IMR-90 (cell line): ENCODE measurements around the gene GLE1. TPM values are rescaled to one million over a fixed set of nuclear protein-coding genes. Genes with fewer than 3 reads are reported as not detected.

ENCODE experiments used
- ATAC-seq: fragments of 200-7000 bp; cut with Tn5 transposase; 2 replicates; pipeline ENCODE4 v1.9.1; 2020; ENCODE audit warnings: low read depth, mild to moderate bottlenecking, moderate library complexity
- BruUV-seq: library from RNA; stranded (reverse); fragments of 400-500 nt; replicated peaks from 2 replicates; lab custom pipeline; 2021; lab: Mats Ljungman, UMichigan
- CTCF ChIA-PET: fragments of 300-600 bp; formaldehyde crosslinking; extraction: SDS; loops from one replicate; lab custom pipeline; 2021; ENCODE audit warnings: antibody characterized with exemption; lab: Yijun Ruan, JAX
- POLR2A ChIA-PET: fragments of 300-600 bp; sonication (Branson Sonifier 250); formaldehyde crosslinking; loops from one replicate; lab custom pipeline; 2022; ENCODE audit warnings: antibody characterized with exemption; ENCODE audit not compliant: unreplicated experiment; lab: Charles Lee
- DNase-seq: peaks from one replicate; pipeline ENCODE4 v3.0.0; 2013
- H2AFZ ChIP-seq: replicated peaks from 2 replicates; pipeline ENCODE3; 2013; ENCODE audit warnings: low read length, mild to moderate bottlenecking; ENCODE audit not compliant: poor library complexity
- H2AK5ac ChIP-seq: 2 replicates; pipeline ENCODE4 v1.6.1; 2013; ENCODE audit warnings: low read depth, low read length, inconsistent platforms
- H2AK9ac ChIP-seq: replicated peaks from 2 replicates; pipeline ENCODE3; 2013; ENCODE audit warnings: mild to moderate bottlenecking, low read depth, low read length, moderate library complexity; ENCODE audit not compliant: poor library complexity
- H2BK120ac ChIP-seq: 2 replicates; pipeline ENCODE4 v1.6.1; 2013; ENCODE audit warnings: low read depth, low read length, inconsistent platforms
- H2BK15ac ChIP-seq: 3 replicates; pipeline ENCODE4 v1.6.1; 2013; ENCODE audit warnings: low read depth, low read length, inconsistent platforms
- H2BK20ac ChIP-seq: 2 replicates; pipeline ENCODE4 v1.6.1; 2013; ENCODE audit warnings: low read depth, mild to moderate bottlenecking, inconsistent platforms, low read length, moderate library complexity
- H2BK5ac ChIP-seq: 2 replicates; pipeline ENCODE4 v1.6.1; 2013; ENCODE audit warnings: mild to moderate bottlenecking, low read depth, low read length, inconsistent platforms; ENCODE audit not compliant: poor library complexity, severe bottlenecking
- H3K14ac ChIP-seq: replicated peaks from 2 replicates; pipeline ENCODE4 v1.6.1; 2013; ENCODE audit warnings: low read depth, low read length, inconsistent platforms
- H3K18ac ChIP-seq: 2 replicates; pipeline ENCODE4 v1.6.1; 2013; ENCODE audit warnings: low read depth, low read length, control low read depth
- H3K23ac ChIP-seq: 2 replicates; pipeline ENCODE4 v1.6.1; 2013; ENCODE audit warnings: low read depth, low read length, inconsistent platforms
- H3K27ac ChIP-seq: 2 replicates; pipeline ENCODE4 v1.5.1; 2013; ENCODE audit warnings: mild to moderate bottlenecking, control low read depth, low read length; ENCODE audit not compliant: insufficient read depth
- H3K27me3 ChIP-seq: 2 replicates; pipeline ENCODE4 v1.6.1; 2013; ENCODE audit warnings: low read length; ENCODE audit not compliant: control insufficient read depth, insufficient read depth
- H3K36me3 ChIP-seq: 2 replicates; pipeline ENCODE4 v1.6.1; 2013; ENCODE audit warnings: low read length, mixed read lengths; ENCODE audit not compliant: control insufficient read depth, insufficient read depth
- H3K4ac ChIP-seq: 2 replicates; pipeline ENCODE4 v1.6.1; 2013; ENCODE audit warnings: low read depth, low read length, inconsistent platforms
- H3K4me1 ChIP-seq: 2 replicates; pipeline ENCODE4 v1.6.1; 2013; ENCODE audit warnings: low read length, mixed read lengths; ENCODE audit not compliant: control insufficient read depth, insufficient read depth
- H3K4me2 ChIP-seq: 2 replicates; pipeline ENCODE4 v1.6.1; 2013; ENCODE audit warnings: low read depth, mild to moderate bottlenecking, control low read depth, low read length, moderate library complexity
- H3K4me3 ChIP-seq: 2 replicates; pipeline ENCODE4 v1.5.1; 2013; ENCODE audit warnings: low read depth, mild to moderate bottlenecking, control low read depth, low read length, moderate library complexity; ENCODE audit not compliant: insufficient read depth
- H3K56ac ChIP-seq: 2 replicates; pipeline ENCODE4 v1.6.1; 2013; ENCODE audit warnings: low read length, inconsistent platforms; ENCODE audit not compliant: insufficient read depth; ENCODE audit errors: extremely low read depth
- H3K79me1 ChIP-seq, 2 experiments: 2 replicates each; pipeline ENCODE4 v1.6.1; 2013; ENCODE audit warnings: low read length in 2 of 2, inconsistent platforms in 1 of 2, low read depth in 1 of 2
- H3K9ac ChIP-seq: 2 replicates; pipeline ENCODE4 v1.6.1; 2013; ENCODE audit warnings: low read depth, low read length, control low read depth
- H3K9me1 ChIP-seq: 2 replicates; pipeline ENCODE4 v1.6.1; 2013; ENCODE audit warnings: low read length, inconsistent platforms; ENCODE audit not compliant: insufficient read depth
- H3K9me3 ChIP-seq: 2 replicates; pipeline ENCODE4 v1.6.1; 2013; ENCODE audit warnings: low read length; ENCODE audit not compliant: control insufficient read depth, insufficient read depth
- H4K20me1 ChIP-seq: 2 replicates; pipeline ENCODE4 v1.6.1; 2013; ENCODE audit warnings: low read length, inconsistent platforms; ENCODE audit not compliant: insufficient read depth
- H4K5ac ChIP-seq: 2 replicates; pipeline ENCODE4 v1.6.1; 2013; ENCODE audit warnings: mild to moderate bottlenecking, low read depth, low read length, control low read depth
- H4K8ac ChIP-seq, 2 experiments: 2 replicates each; pipeline ENCODE4 v1.6.1; 2013; ENCODE audit warnings: low read depth in 2 of 2, low read length in 2 of 2, control low read depth in 1 of 2, inconsistent platforms in 1 of 2
- H4K91ac ChIP-seq: 2 replicates; pipeline ENCODE4 v1.6.1; 2013; ENCODE audit warnings: low read depth, low read length, inconsistent platforms; ENCODE audit not compliant: insufficient read depth
- BHLHE40 ChIP-seq: fragments of 150-350 bp; IDR thresholded peaks from 2 replicates; pipeline ENCODE4 v1.6.1; 2016; ENCODE audit warnings: mild to moderate bottlenecking, low read depth, low read length
- CEBPB ChIP-seq: IDR thresholded peaks from 2 replicates; pipeline ENCODE4 v1.6.1; 2012; ENCODE audit warnings: low read depth, low read length, improper control_type of control experiment
- CTCF ChIP-seq: conservative IDR thresholded peaks from 2 replicates; pipeline ENCODE4 v1.5.1; 2012; ENCODE audit warnings: mild to moderate bottlenecking, low read depth, low read length, improper control_type of control experiment
- ELK1 ChIP-seq: fragments of 150-350 bp; IDR thresholded peaks from 2 replicates; pipeline ENCODE4 v1.6.1; 2016; ENCODE audit warnings: low read depth, mild to moderate bottlenecking, low read length, moderate library complexity, borderline replicate concordance
- MAFK ChIP-seq: IDR thresholded peaks from 2 replicates; pipeline ENCODE4 v1.6.1; 2012; ENCODE audit warnings: low read depth, low read length, improper control_type of control experiment
- MAZ ChIP-seq: IDR thresholded peaks from 2 replicates; pipeline ENCODE4 v1.6.1; 2012; ENCODE audit warnings: low read depth, mild to moderate bottlenecking, low read length, improper control_type of control experiment, moderate library complexity, borderline replicate concordance
- RAD21 ChIP-seq: IDR thresholded peaks from 2 replicates; pipeline ENCODE4 v1.6.1; 2012; ENCODE audit warnings: low read length, improper control_type of control experiment
- RCOR1 ChIP-seq: IDR thresholded peaks from 2 replicates; pipeline ENCODE4 v1.6.1; 2012; ENCODE audit warnings: mild to moderate bottlenecking, low read length, improper control_type of control experiment; ENCODE audit not compliant: insufficient replicate concordance
- RFX5 ChIP-seq: IDR thresholded peaks from 2 replicates; pipeline ENCODE4 v1.8.0; 2012; ENCODE audit warnings: low read depth, mild to moderate bottlenecking, low read length, moderate library complexity
- USF2 ChIP-seq: fragments of 150-350 bp; IDR thresholded peaks from 2 replicates; pipeline ENCODE4 v1.6.1; 2017; ENCODE audit warnings: mild to moderate bottlenecking, antibody characterized with exemption, low read length, low read depth
- WGBS, 2 experiments: methylation state at CpG; one replicate each; pipeline versions ENCODE4 v1.1.5 to v1.1.7; 2013; ENCODE audit warnings: missing lambda C conversion rate in 2 of 2; ENCODE audit not compliant: insufficient read length in 1 of 2; ENCODE audit errors: extremely low coverage in 2 of 2; 5-methylcytosine and 5-hydroxymethylcytosine counted together
- dilution Hi-C: fragments of 300-500 bp; cut with HindIII; formaldehyde crosslinking; loops from one replicate; pipeline ENCODE4 v1.14.3; 2018; ENCODE audit warnings: low sequenced_read_pairs; ENCODE audit not compliant: unreplicated experiment
- in situ Hi-C: fragments of 300-500 bp; cut with MboI; formaldehyde crosslinking; loops from 3 replicates; pipeline ENCODE4 v1.14.3; 2019; ENCODE audit warnings: low sequenced_read_pairs, inconsistent platforms, mixed read lengths
- intact Hi-C: fragments of 100-400 bp; cut with micrococcal nuclease; formaldehyde crosslinking; loops from 2 replicates; pipeline ENCODE4 v1.10.0; 2022
- polyA plus RNA-seq, 3 experiments: library from polyadenylated mRNA; depleted of rRNA; stranded (reverse); fragments of >200 nt; gene quantifications; 2 replicates each; pipeline ENCODE4 v1.2.3, GENCODE V29; 2012; ENCODE audit warnings: low replicate concordance in 1 of 3
- total RNA-seq: library from RNA; depleted of rRNA; stranded (reverse); fragments of >200 nt; gene quantifications from 2 replicates; pipeline ENCODE4 v1.2.3, GENCODE V29; 2012

Gene GLE1
- total and polyA plus RNA-seq, 2 of the 4 experiments (the other 2 are of a cell fraction), result 14.3 to 39.4 TPM

GRCh38 chr9:128469070-128469469, 35.4 kb upstream of the GLE1 start:
- Histone ChIP-seq H4K8ac (no peak overlapping the region), H3K4me2 (no peak overlapping the region), H3K4ac (no peak overlapping the region), H2BK20ac (no peak overlapping the region), H3K4me1 (no peaks in the 10 kb centered on the region), H3K4me3 (no peak overlapping the region), H3K18ac (no peak overlapping the region), H3K56ac (no peak overlapping the region), H3K9me3 (no peaks in the 10 kb centered on the region), H3K14ac (no peak overlapping the region), H3K27me3 (no peaks in the 10 kb centered on the region), H2AFZ (no peak overlapping the region), H3K9me1 (peaks cover 14% of the 10 kb centered on the region; the same call in 1 of the 2 replicates), H2BK15ac (no peak overlapping the region), H4K91ac (no peak overlapping the region), H3K27ac (no peak overlapping the region), H4K20me1 (no peaks in the 10 kb centered on the region), H2AK5ac (no peak overlapping the region), H4K5ac (no peak overlapping the region), H3K9ac (no peak overlapping the region), H2BK120ac (no peak overlapping the region), H2BK5ac (no peak overlapping the region), H2AK9ac (no peak overlapping the region), H3K23ac (no peak overlapping the region), H3K36me3 (peaks cover 23% of the 10 kb centered on the region), H3K79me1 (no peaks in the 10 kb centered on the region; a peak in 2 of 4 replicates)
- dilution Hi-C loops, result no loop called here
- no CpG with 5 or more reads among the region's 7 CpGs for WGBS, 2 experiments
- DNase-seq (no peak), ATAC-seq (no peak)
- CTCF ChIA-PET, result no interaction called here
- TF ChIP-seq MAZ (no peak), CEBPB (no peak), RCOR1 (no peak), RFX5 (no peak), USF2 (no peak), CTCF (no peak), BHLHE40 (no peak), MAFK (no peak), ELK1 (no peak), RAD21 (no peak)
- POLR2A ChIA-PET, result no interaction called here
- in situ Hi-C loops, result no loop called here
- no TSS peak for BruUV-seq
- intact Hi-C loops, result no loop called here
